ENCODE data around the gene NEURL1B. TPM values are rescaled to one million over a fixed set of nuclear protein-coding genes. Genes with fewer than 3 reads are reported as not detected.

The NEURL1B gene
- total RNA-seq, 6 experiments from 2014 or later = 2.0 to 8.6 (median 7.1) TPM

- H3K4me3 Mint-ChIP-seq = no peak overlapping the region
- peaks cover 12% of the 10 kb centered on the region for H3K4me1 Mint-ChIP-seq (ENCODE audit: low read depth)
- H3K27ac Mint-ChIP-seq = no peak overlapping the region
- TF ChIP-seq CTCF (IDR thresholded peaks at IDR 0.05) = no peak
- DNase-seq = no peak
- H3K36me3 Mint-ChIP-seq (ENCODE audit: low read depth) = no peaks in the 10 kb centered on the region
- H3K27me3 Mint-ChIP-seq (ENCODE audit: insufficient read depth) = peaks cover 7% of the 10 kb centered on the region
- H3K9me3 Mint-ChIP-seq = no peaks in the 10 kb centered on the region
Observed at GRCh38 chr5:172695232-172696054, 54.4 kb downstream of the NEURL1B start.

- Mint-ChIP-seq H3K27ac (no peak overlapping the region), H3K9me3 (no peaks in the 10 kb centered on the region), H3K36me3 (ENCODE audit: low read depth) (no peaks in the 10 kb centered on the region), H3K4me1 (ENCODE audit: low read depth) (peaks cover 12% of the 10 kb centered on the region), H3K4me3 (peak overlapping the region; percentile 95; the same call in 1 of the 2 replicates), H3K27me3 (ENCODE audit: insufficient read depth) (peaks cover 13% of the 10 kb centered on the region)
- no peak for TF ChIP-seq CTCF (IDR thresholded peaks at IDR 0.05)
- DNase-seq = no peak
Observed at GRCh38 chr5:172696171-172696849, 55.2 kb downstream of the NEURL1B start.

- TF ChIP-seq CTCF (IDR thresholded peaks at IDR 0.05) = peak; percentile 96
- H3K27ac Mint-ChIP-seq = peak overlapping the region; percentile 78
- H3K9me3 Mint-ChIP-seq = no peaks in the 10 kb centered on the region
- H3K4me3 Mint-ChIP-seq = peak overlapping the region; percentile 95
- H3K4me1 Mint-ChIP-seq (ENCODE audit: low read depth) = peaks cover 12% of the 10 kb centered on the region
- peaks cover 16% of the 10 kb centered on the region for H3K27me3 Mint-ChIP-seq (ENCODE audit: insufficient read depth)
- DNase-seq = peak; percentile 74
- no peaks in the 10 kb centered on the region for H3K36me3 Mint-ChIP-seq (ENCODE audit: low read depth)
Observed at GRCh38 chr5:172697123-172698121, 56.4 kb downstream of the NEURL1B start.

- Mint-ChIP-seq H3K36me3 (ENCODE audit: low read depth) (no peaks in the 10 kb centered on the region), H3K27ac (no peak overlapping the region), H3K27me3 (ENCODE audit: insufficient read depth) (peaks cover 19% of the 10 kb centered on the region), H3K4me3 (no peak overlapping the region), H3K4me1 (ENCODE audit: low read depth) (peaks cover 12% of the 10 kb centered on the region), H3K9me3 (no peaks in the 10 kb centered on the region)
- no peak for DNase-seq
- no peak for TF ChIP-seq CTCF (IDR thresholded peaks at IDR 0.05)
Observed at GRCh38 chr5:172699423-172699822, 58.4 kb downstream of the NEURL1B start.

- no peaks in the 10 kb centered on the region for H3K36me3 Mint-ChIP-seq (ENCODE audit: low read depth)
- H3K27ac Mint-ChIP-seq = no peak overlapping the region
- H3K9me3 Mint-ChIP-seq = no peaks in the 10 kb centered on the region
- DNase-seq = no peak
- no peak for TF ChIP-seq CTCF (IDR thresholded peaks at IDR 0.05)
- peaks cover 21% of the 10 kb centered on the region for H3K27me3 Mint-ChIP-seq (ENCODE audit: insufficient read depth)
- no peak overlapping the region for H3K4me3 Mint-ChIP-seq
- H3K4me1 Mint-ChIP-seq (ENCODE audit: low read depth) = peaks cover 12% of the 10 kb centered on the region
Observed at GRCh38 chr5:172699999-172700364, 58.9 kb downstream of the NEURL1B start.
